GM19395 (cell line): ENCODE measurements around the gene ELK4.
"Not testable (repeated sequence)": the region's sequence is repeated elsewhere in the genome, so short reads cannot be mapped to it uniquely, and the experiment has no call there.

Experiments
- ATAC-seq: cut with Tn5 transposase; IDR thresholded peaks from one replicate; pipeline ENCODE4 v1.9.1; 2021; ENCODE audit warnings: mild to moderate bottlenecking, moderate library complexity; ENCODE audit not compliant: unreplicated experiment

ELK4 gene

GRCh38 chr1:205664399-205665017 lies 32.7 kb upstream of the ELK4 start:
- no peak for ATAC-seq

GRCh38 chr1:205663286-205663936 lies 31.6 kb upstream of the ELK4 start:
- ATAC-seq: no peak

- no peak for ATAC-seq
Measured at GRCh38 chr1:205662791-205663190, 31.0 kb upstream of the ELK4 start.

GRCh38 chr1:205662135-205662738 lies 30.4 kb upstream of the ELK4 start:
- no peak for ATAC-seq

- no peak for ATAC-seq
Measured at GRCh38 chr1:205661429-205662134, 29.8 kb upstream of the ELK4 start.

GRCh38 chr1:205660361-205660760 lies 28.6 kb upstream of the ELK4 start:
- ATAC-seq: no peak

GRCh38 chr1:205658943-205659581 lies 27.3 kb upstream of the ELK4 start:
- ATAC-seq: peak; percentile 81

- no peak for ATAC-seq
Measured at GRCh38 chr1:205656236-205656635, 24.4 kb upstream of the ELK4 start.

- no peak for ATAC-seq
Measured at GRCh38 chr1:205652984-205653383, 21.2 kb upstream of the ELK4 start.

- no peak for ATAC-seq
Measured at GRCh38 chr1:205650241-205650640, 18.4 kb upstream of the ELK4 start.

- ATAC-seq: no peak
Measured at GRCh38 chr1:205645519-205645918, 13.7 kb upstream of the ELK4 start.

- ATAC-seq: no peak
Measured at GRCh38 chr1:205642679-205643307, 11.0 kb upstream of the ELK4 start.

- ATAC-seq: no peak
Measured at GRCh38 chr1:205639567-205639966, 7.8 kb upstream of the ELK4 start.

- no peak for ATAC-seq
Measured at GRCh38 chr1:205637854-205638468, 6.2 kb upstream of the ELK4 start.

- ATAC-seq: no peak
Measured at GRCh38 chr1:205636732-205637131, 4.9 kb upstream of the ELK4 start.

GRCh38 chr1:205636138-205636530 lies 4.3 kb upstream of the ELK4 start:
- ATAC-seq: not testable (repeated sequence)

- ATAC-seq: no peak
Measured at GRCh38 chr1:205633421-205633976, 1.7 kb upstream of the ELK4 start.

- no peak for ATAC-seq
Measured at GRCh38 chr1:205632669-205633169, 908 bp upstream of the ELK4 start.

GRCh38 chr1:205631010-205631767 lies 622 bp downstream of the ELK4 start:
- ATAC-seq: peak; percentile 78
